ENCODE results near the gene SEPTIN6.

Gene SEPTIN6

GRCh38 chrX:119659522-119659921 lies 33.4 kb downstream of the SEPTIN6 start:
- in situ Hi-C loops (cut with MboI; ENCODE audit: low sequenced_read_pairs) = no loop called here

- in situ Hi-C loops (cut with MboI; ENCODE audit: low sequenced_read_pairs) = no loop called here
These were observed 37.8 kb downstream of the SEPTIN6 start for GRCh38 chrX:119655125-119655524.

GRCh38 chrX:119654112-119654531 lies 38.8 kb downstream of the SEPTIN6 start:
- in situ Hi-C loops (cut with MboI; ENCODE audit: low sequenced_read_pairs) = no loop called here

GRCh38 chrX:119648421-119648775 lies 44.6 kb downstream of the SEPTIN6 start:
- in situ Hi-C loops (cut with MboI; ENCODE audit: low sequenced_read_pairs) = no loop called here

- in situ Hi-C loops (cut with MboI; ENCODE audit: low sequenced_read_pairs) = no loop called here
These were observed 45.2 kb downstream of the SEPTIN6 start for GRCh38 chrX:119647552-119648420.

- in situ Hi-C loops (cut with MboI; ENCODE audit: low sequenced_read_pairs) = no loop called here
These were observed 45.9 kb downstream of the SEPTIN6 start for GRCh38 chrX:119647089-119647488.

GRCh38 chrX:119646515-119646914 lies 46.5 kb downstream of the SEPTIN6 start:
- in situ Hi-C loops (cut with MboI; ENCODE audit: low sequenced_read_pairs) = no loop called here

GRCh38 chrX:119643696-119644095 lies 49.3 kb downstream of the SEPTIN6 start:
- in situ Hi-C loops (cut with MboI; ENCODE audit: low sequenced_read_pairs) = no loop called here

Data from HL-60/S4 treated with retinoic acid at 250 ng/mL for 4 days and 3 days (cell line).